Hematopoietic multipotent progenitor cell treated with erythropoietin and hydrocortisone succinate and interleukin-3 and kit ligand, for 15 days (in vitro differentiated cells): Measurements from ENCODE around the gene NPAS4.
"Not testable (repeated sequence)": the region's sequence is repeated elsewhere in the genome, so short reads cannot be mapped to it uniquely, and the experiment has no call there.

Source experiments
- DNase-seq: peaks from one replicate; pipeline ENCODE4 v3.0.0-alpha.2; 2015; ENCODE audit warnings: low spot score

NPAS4 gene

GRCh38 chr11:66418168-66418985, 2.5 kb upstream of the NPAS4 start:
- DNase-seq, result peak; percentile 44

- no peak for DNase-seq
Observed at GRCh38 chr11:66418986-66419308, 1.9 kb upstream of the NPAS4 start.

- DNase-seq, result no peak
Observed at GRCh38 chr11:66419825-66420224, 1.0 kb upstream of the NPAS4 start.

- DNase-seq, result peak; percentile 59
Observed at GRCh38 chr11:66421492-66422205, 814 bp downstream of the NPAS4 start.

GRCh38 chr11:66426314-66426713, 5.5 kb downstream of the NPAS4 start:
- no peak for DNase-seq

- no peak for DNase-seq
Observed at GRCh38 chr11:66428933-66429332, 8.1 kb downstream of the NPAS4 start.

GRCh38 chr11:66429983-66430602, 9.3 kb downstream of the NPAS4 start:
- DNase-seq, result peak; percentile 76

GRCh38 chr11:66431287-66431686, 10.5 kb downstream of the NPAS4 start:
- not testable (repeated sequence) for DNase-seq

GRCh38 chr11:66431871-66432329, 11.1 kb downstream of the NPAS4 start:
- not testable (repeated sequence) for DNase-seq

- DNase-seq, result no peak
Observed at GRCh38 chr11:66432597-66432996, 11.8 kb downstream of the NPAS4 start.

- DNase-seq, result no peak
Observed at GRCh38 chr11:66437979-66438503, 17.2 kb downstream of the NPAS4 start.

GRCh38 chr11:66438504-66439466, 17.9 kb downstream of the NPAS4 start, which contains the start of gene MRPL11:
MRPL11 (minus strand) TSS chr11:66438848; CDS start chr11:66438754, 94 bp downstream.
- peak; percentile 95 for DNase-seq

GRCh38 chr11:66440101-66440939, 19.5 kb downstream of the NPAS4 start:
- not testable (repeated sequence) for DNase-seq

GRCh38 chr11:66440940-66441282, 20.1 kb downstream of the NPAS4 start:
- DNase-seq, result not testable (repeated sequence)

- no peak for DNase-seq
Observed at GRCh38 chr11:66443602-66444001, 22.8 kb downstream of the NPAS4 start.

GRCh38 chr11:66447012-66447411, 26.2 kb downstream of the NPAS4 start:
- DNase-seq, result no peak

GRCh38 chr11:66448523-66448922, 27.7 kb downstream of the NPAS4 start:
- DNase-seq, result no peak

- DNase-seq, result no peak
Observed at GRCh38 chr11:66450560-66450959, 29.7 kb downstream of the NPAS4 start.

- no peak for DNase-seq
Observed at GRCh38 chr11:66451663-66452062, 30.8 kb downstream of the NPAS4 start.

GRCh38 chr11:66454247-66454646, 33.4 kb downstream of the NPAS4 start:
- no peak for DNase-seq

GRCh38 chr11:66454828-66455227, 34.0 kb downstream of the NPAS4 start:
- no peak for DNase-seq
